Adipocyte (in vitro differentiated cells): ENCODE results near the gene DUS2.
"Not testable (repeated sequence)": the region's sequence is repeated elsewhere in the genome, so short reads cannot be mapped to it uniquely, and the experiment has no call there.

Experiments used
- DNase-seq: peaks from one replicate; pipeline ENCODE4 v3.0.0-alpha.2; 2015; ENCODE audit warnings: low read depth
- H3K27me3 ChIP-seq: replicated peaks from 2 replicates; pipeline ENCODE4 v1.7.0; 2013; ENCODE audit warnings: mild to moderate bottlenecking, low read length, moderate library complexity; ENCODE audit not compliant: control insufficient read depth, insufficient read depth
- H3K36me3 ChIP-seq: 2 replicates; pipeline ENCODE4 v1.7.0; 2013; ENCODE audit warnings: low read length, mild to moderate bottlenecking, moderate library complexity; ENCODE audit not compliant: control insufficient read depth, insufficient read depth, severe bottlenecking
- H3K4me1 ChIP-seq: 2 replicates; pipeline ENCODE4 v1.7.0; 2013; ENCODE audit warnings: mild to moderate bottlenecking, low read length, moderate library complexity; ENCODE audit not compliant: control insufficient read depth, insufficient read depth
- H3K4me3 ChIP-seq: 2 replicates; pipeline ENCODE4 v1.7.0; 2013; ENCODE audit warnings: mild to moderate bottlenecking, low read length, moderate library complexity
- H3K9ac ChIP-seq: 2 replicates; pipeline ENCODE4 v1.7.0; 2013; ENCODE audit warnings: mild to moderate bottlenecking, low read length, moderate library complexity
- H3K9me3 ChIP-seq: 2 replicates; pipeline ENCODE4 v1.7.0; 2013; ENCODE audit warnings: mild to moderate bottlenecking, low read length, moderate library complexity; ENCODE audit not compliant: control insufficient read depth

The DUS2 gene

DNA sequence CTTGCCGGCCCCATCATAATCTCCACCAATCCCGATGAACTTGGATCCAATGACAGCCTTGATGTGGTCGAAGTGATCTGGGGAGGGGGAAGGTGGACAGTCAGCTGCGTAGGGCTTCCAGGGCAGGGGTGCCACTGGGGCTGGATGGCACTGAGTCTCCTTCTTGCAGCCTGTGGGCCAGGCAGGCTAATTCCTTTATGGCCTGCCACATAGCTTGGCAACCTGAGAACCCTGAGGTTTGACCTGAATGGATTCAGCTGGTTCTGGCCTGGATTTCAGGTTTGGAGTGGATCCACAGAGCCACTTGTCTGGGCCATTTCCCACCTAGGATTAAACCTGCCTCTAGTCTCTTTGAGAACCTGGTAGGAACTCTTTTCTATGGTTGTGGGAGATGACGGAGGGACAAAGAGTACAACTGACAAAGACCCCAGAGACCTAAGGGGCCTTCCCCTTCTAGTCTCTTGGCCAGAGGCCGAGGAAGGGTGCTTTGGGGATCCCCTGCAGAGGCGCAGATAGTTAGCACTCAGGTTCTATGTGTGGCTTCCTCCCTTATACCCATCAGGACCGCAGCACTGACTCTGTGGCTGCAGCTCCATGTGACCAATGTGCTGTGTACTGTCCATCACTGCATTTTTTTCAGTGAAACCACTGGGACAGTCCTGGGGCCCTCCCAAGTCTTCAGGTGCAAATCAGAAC, 33.6 kb upstream of the DUS2 start:
- Histone ChIP-seq H3K4me3 (no peak overlapping the region), H3K27me3 (peaks cover 10% of the 10 kb centered on the region), H3K4me1 (peaks cover 10% of the 10 kb centered on the region), H3K36me3 (no peaks in the 10 kb centered on the region), H3K9ac (no peak overlapping the region), H3K9me3 (no peaks in the 10 kb centered on the region)
- no peak for DNase-seq

DNA sequence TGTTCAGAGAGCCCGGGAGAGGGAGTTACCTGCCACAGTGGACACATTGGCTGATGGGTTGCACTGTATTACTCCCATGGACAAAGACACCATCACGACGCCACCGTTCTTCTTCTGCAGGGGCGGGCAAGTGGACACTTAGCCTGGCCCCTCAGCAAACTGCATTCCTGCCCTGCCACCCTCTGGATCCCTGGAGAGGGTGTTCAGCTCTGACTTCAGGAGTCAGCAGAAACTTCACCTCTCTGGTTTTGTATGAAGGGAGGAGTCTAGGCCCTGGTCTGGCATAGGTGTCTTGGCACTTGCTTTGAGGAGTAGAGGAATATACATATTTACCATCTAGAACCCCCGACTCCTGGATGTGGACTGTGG, 33.1 kb upstream of the DUS2 start:
- Histone ChIP-seq H3K9ac (no peak overlapping the region), H3K27me3 (peaks cover 10% of the 10 kb centered on the region), H3K4me3 (no peak overlapping the region)

DNA sequence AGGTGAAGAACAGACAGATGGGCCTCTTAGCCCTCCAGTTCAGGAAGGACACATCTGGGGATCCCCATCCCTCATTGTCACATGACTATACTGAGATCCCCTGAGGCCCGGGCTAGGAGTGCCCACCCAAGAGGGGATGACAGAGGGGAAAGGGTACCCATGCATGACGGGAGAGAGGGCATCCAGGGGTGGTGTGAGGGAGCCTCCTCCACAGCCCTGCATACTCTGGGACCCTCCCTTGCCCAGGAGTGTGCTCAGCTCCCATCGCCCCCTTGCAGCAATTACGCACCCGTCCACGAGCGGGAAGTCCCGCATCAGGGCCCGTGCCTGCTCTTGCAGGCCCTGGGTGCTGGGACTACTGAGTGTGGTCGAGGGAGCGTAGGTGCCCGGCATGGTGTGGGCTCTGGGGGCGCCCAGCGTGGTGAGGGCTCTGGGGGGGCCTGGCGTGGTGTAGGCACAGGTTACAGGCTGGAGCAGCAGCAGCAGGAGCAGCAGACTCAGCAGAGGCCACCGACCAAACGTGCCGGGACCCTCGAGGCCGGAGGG, 30.4 kb upstream of the DUS2 start:
- H3K4me3 ChIP-seq = no peak overlapping the region
- H3K36me3 ChIP-seq = no peaks in the 10 kb centered on the region
- no peak for DNase-seq
- no peaks in the 10 kb centered on the region for H3K9me3 ChIP-seq
- H3K27me3 ChIP-seq = peaks cover 10% of the 10 kb centered on the region
- peaks cover 4% of the 10 kb centered on the region for H3K4me1 ChIP-seq
- H3K9ac ChIP-seq = no peak overlapping the region

More for the DNA sequence above, 33.1 kb upstream of the DUS2 start:
- Histone ChIP-seq H3K4me1 (peaks cover 10% of the 10 kb centered on the region), H3K36me3 (no peaks in the 10 kb centered on the region), H3K9me3 (no peaks in the 10 kb centered on the region)
- DNase-seq = no peak

DNA sequence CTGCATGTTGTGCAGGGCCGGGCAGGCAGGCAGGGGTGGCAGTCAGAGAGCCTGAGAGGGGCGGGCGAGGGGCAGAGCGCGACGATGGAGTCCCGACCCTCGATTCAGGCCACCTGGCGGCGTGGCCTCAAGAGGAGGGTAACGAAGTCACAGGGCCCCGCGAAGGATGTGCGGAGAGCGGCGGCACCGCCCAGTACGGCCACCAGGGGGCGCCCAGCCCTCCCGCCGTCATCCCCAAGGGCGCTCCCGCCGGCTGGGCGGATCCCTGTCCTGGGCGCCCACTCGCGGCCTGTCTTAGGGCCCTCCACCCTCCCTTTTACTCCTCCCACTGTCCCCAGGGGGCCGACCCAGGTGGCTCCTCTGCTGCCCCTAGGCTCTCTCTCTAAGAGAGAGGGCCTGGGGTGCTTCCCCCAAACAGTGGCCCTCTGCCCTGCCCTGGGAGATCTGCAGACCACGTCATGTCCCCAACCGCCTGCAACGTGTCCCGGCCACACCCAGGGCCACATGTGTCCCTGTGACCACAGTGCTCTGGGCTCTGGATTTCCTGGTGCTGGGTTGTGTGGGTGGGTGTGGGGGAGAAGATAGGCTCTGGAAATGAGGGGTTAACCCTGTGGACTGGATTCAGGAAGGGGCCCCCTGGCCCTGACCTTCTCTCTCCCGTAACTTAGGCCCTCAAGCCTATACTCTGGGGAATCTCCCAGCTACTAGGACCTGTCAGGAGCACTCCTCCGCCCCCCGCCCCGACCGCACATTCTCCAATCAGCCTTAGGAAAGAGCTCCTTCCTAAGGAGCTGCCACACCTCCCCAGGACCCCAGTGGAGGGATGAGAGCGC, 29.7 kb upstream of the DUS2 start:
- DNase-seq = peak; percentile 86
- peak overlapping the region; percentile 72 for H3K9ac ChIP-seq
- H3K4me3 ChIP-seq = peak overlapping the region; percentile 67
- H3K4me1 ChIP-seq = peaks cover 4% of the 10 kb centered on the region
- H3K9me3 ChIP-seq = no peaks in the 10 kb centered on the region
- no peaks in the 10 kb centered on the region for H3K36me3 ChIP-seq
- H3K27me3 ChIP-seq = peaks cover 10% of the 10 kb centered on the region

DNA sequence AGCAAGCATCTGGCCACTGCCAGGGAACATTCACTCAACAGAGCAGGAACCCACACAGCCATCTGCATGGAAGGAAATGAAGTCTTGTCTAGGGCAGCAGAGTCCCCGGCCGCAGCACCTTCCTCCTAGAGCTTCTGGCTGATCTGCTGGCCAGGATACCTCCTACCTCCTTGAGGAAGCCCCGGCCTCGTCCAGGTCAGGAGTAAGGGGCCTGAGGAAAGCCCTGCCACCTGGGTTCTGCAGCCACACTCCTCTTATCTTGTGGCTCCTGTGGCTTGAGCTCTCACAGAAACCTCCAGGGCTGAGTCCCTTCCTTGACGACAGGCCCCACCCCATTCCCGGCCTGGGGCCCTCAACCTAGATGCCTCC, 29.1 kb upstream of the DUS2 start:
- not testable (repeated sequence) for DNase-seq, H3K27me3 ChIP-seq, H3K36me3 ChIP-seq, H3K9me3 ChIP-seq, H3K4me3 ChIP-seq, H3K4me1 ChIP-seq, H3K9ac ChIP-seq

DNA sequence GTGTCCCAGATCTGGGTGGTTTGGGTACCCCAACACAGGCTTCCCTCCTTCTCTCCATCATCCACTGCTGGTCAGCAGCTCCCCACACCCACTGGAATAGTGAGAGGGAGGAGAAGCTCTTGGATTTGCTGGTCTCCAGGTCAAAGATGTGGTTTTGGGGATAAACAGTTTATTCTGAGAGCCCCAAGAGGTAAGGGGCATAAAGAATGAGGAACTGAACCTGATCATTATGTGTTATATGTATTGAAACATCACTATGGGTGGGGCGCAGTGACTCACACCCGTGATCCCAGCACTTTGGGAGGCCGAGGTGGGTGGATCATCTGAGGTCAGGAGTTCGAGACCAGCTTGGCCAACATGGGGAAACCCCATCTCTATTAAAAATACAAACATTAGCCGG, 27.7 kb upstream of the DUS2 start:
- H3K36me3 ChIP-seq = no peaks in the 10 kb centered on the region
- no peak for DNase-seq
- no peak overlapping the region for H3K9ac ChIP-seq
- no peak overlapping the region for H3K4me3 ChIP-seq
- no peaks in the 10 kb centered on the region for H3K9me3 ChIP-seq
- peaks cover 4% of the 10 kb centered on the region for H3K4me1 ChIP-seq
- peaks cover 10% of the 10 kb centered on the region for H3K27me3 ChIP-seq

DNA sequence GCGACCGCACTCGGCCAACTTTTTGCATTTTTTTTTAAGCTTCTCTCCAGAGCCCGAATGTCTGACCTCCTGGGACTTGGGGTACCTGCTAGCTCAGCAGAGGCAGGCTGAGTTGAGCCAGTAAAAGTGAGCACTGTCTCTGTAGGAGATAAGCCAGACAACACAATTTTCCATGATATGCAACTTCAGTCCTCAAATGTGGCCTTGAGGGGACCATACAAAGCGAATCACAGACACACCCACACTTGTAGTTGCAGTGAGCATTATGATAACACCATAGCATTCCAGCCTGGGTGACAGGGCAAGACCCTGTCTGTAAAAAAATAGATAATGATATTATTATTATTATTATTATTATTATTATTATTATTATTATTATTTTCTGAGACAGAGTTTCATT, 26.4 kb upstream of the DUS2 start:
- no peaks in the 10 kb centered on the region for H3K9me3 ChIP-seq
- no peak for DNase-seq
- H3K36me3 ChIP-seq = no peaks in the 10 kb centered on the region
- no peak overlapping the region for H3K4me3 ChIP-seq
- peaks cover 10% of the 10 kb centered on the region for H3K27me3 ChIP-seq
- peaks cover 4% of the 10 kb centered on the region for H3K4me1 ChIP-seq
- no peak overlapping the region for H3K9ac ChIP-seq

DNA sequence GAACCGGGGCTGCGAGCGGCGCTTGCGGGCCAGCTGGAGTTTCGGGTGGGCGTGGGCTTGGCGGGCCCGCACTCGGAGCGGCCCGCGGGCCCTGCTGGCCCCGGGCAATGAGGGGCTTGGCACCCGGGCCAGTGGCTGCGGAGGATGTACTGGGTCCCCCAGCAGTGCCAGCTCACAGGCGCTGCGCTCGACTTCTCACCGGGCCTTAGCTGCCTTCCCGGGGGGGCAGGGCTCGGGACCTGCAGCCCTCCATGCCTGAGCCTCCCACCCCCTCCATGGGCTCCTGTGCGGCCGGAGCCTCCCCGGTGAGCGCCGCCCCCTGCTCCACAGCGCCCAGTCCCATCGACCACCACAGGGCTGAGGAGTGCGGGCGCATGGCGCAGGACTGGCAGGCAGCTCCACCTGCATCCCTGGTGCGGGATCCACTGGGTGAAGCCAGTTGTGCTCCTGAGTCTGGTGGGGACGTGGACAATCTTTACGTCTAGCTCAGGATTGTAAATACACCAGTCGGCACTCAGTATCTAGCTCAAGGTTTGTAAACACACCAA, 24.8 kb upstream of the DUS2 start:
- H3K9ac ChIP-seq, H3K27me3 ChIP-seq, DNase-seq, H3K9me3 ChIP-seq, H3K36me3 ChIP-seq, H3K4me3 ChIP-seq, H3K4me1 ChIP-seq: not testable (repeated sequence)

DNA sequence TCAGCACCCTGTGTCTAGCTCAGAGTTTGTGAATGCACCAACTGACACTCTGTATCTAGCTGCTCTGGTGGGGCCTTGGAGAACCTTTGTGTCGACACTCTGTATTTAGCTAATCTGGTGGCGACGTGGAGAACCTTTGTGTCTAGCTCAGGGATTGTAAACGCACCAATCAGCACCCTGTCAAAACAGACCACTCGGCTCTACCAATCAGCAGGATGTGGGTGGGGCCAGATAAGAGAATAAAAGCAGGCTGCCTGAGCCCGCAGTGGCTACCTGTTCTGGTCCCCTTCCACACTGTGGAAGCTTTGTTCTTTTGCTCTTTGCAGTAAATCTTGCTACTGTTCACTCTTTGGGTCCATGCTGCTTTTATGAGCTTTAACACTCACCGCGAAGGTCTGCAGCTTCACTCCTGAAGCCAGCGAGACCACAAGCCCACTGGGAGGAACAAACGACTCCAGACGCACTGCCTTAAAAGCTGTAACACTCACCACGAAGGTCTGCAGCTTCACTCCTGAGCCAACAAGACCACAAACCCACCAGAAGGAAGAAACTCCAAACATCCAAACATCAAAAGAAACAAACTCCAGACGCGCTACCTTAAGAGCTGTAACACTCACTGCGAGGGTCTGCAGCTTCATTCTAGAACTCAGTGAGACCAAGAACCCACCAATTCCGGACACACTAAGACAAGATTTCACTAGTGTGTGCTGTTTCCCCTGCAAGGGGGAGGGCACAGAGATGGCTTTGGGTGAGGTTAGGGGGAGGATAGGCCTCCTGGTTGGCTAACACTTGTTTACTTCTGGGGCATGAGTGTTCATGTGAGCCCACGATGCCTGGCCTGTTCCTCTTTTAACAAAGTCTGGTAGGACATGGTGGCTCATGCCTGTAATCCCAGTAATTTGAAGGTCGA, 24.1 kb upstream of the DUS2 start, which contains the start of gene DPEP2:
Gene DPEP2, minus strand, starts transcription at position 706 of the 910 bp plus-strand sequence. CDS start 6,272 bp downstream, outside the sequence.
- H3K36me3 ChIP-seq, H3K4me3 ChIP-seq, H3K27me3 ChIP-seq, DNase-seq, H3K9me3 ChIP-seq, H3K4me1 ChIP-seq, H3K9ac ChIP-seq: not testable (repeated sequence)

DNA sequence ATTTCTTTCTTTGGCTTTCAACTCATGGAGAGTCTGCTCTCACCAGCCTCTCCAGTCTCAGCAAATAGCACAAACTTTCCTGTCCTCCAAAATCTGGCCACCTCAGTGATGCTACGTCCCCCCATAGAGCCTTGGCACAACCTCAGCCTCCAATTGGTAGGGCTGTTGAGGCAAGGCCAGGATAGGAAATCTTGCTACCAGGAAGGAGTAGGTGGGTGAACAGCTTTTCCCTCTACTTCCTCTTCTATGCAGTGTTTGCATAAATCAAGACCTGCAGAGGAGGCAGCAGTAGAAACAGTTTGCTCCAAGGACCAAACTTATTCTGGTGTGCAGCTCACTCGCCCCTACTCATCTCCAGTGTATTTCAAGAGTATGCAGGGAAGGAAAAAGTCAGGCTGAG, 23.1 kb upstream of the DUS2 start:
- no peak overlapping the region for H3K9ac ChIP-seq
- no peak overlapping the region for H3K4me3 ChIP-seq
- no peaks in the 10 kb centered on the region for H3K9me3 ChIP-seq
- no peaks in the 10 kb centered on the region for H3K27me3 ChIP-seq
- DNase-seq = no peak
- H3K36me3 ChIP-seq = no peaks in the 10 kb centered on the region
- H3K4me1 ChIP-seq = no peaks in the 10 kb centered on the region
